ENCODE measurements around the gene HCST. TPM values are rescaled to one million over a fixed set of nuclear protein-coding genes. Genes with fewer than 3 reads are reported as not detected.

The HCST gene
- total and polyA plus RNA-seq, 12 donors = 1.7 to 22.8 (median 5.3) TPM

DNA sequence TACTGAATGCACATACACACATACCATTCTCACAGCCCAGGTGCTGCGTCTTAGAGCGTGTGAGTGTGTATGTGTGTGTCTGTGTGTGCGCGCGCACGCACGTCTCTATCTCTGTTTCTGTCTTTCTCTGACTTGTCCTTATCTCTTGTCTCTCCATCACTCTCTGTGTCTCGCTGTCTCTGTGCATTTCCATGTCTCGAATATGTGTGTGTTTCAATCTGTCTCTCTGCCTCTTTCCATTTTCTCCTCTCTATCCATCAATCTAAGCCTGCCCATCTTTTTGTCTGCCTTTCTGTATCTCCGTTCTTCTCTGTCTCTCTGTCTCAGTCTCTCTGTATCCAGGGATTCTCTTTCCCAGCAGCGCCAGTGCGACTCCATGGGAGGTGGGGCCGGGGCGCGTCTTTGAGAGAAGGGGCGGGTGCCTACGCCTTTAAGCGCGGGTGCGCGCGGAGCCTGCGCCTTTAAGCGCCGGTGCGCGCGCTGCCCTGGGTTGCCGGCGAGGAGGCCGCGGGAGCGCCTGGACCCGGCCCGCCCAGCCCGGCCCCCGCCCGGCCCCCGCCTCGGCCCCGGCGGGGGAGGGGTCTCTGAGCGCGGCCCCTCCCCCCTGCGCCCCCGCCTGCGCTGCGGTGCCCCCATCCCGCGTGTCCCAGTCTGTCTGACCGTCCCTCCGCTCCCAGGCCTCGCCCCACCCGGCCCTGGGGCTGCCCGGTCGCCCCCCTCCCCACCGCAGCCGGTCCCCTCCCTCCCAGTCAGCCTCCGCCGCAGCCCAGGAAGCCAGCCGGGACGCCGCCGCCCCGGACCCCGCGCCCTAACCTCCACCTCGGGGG, 33.8 kb downstream of the HCST start, which contains the start of gene LRFN3:
Gene LRFN3, plus strand, starts transcription at position 464 of the 827 bp plus-strand sequence. CDS start 3,052 bp downstream, outside the sequence.
- DNase-seq (peak; percentile 67 to 78), ATAC-seq (peak in 7 of 8 donors; percentile 7 to 52 (median 37))
- H3K9me3 ChIP-seq = no peaks in the 10 kb centered on the region
- no peak for TF ChIP-seq CTCF (IDR thresholded peaks at IDR 0.05)
- intact Hi-C loops (cut with DNase I) = loop anchor here in 5 of 10 donors (10.0 kb wide), 4 partner anchors 161 to 391 kb away; partner anchors contain the start of genes ARHGAP33 (in 2 of the 5), IGFLR1 (in 2 of the 5), LIN37 (in 2 of the 5) and PSENEN (in 2 of the 5)
- peak within 1 kb of the TSS; percentile 14 to 86 (median 77) for H3K27ac ChIP-seq
- peaks cover 0 to 21% (median 0%) of the 10 kb centered on the region in 7 donors for H3K27me3 ChIP-seq
- H3K36me3 ChIP-seq = peaks cover 0 to 21% (median 0%) of the 10 kb centered on the region in 9 donors
- H3K4me3 ChIP-seq = peak within 1 kb of the TSS; percentile 44 to 69 (median 64)
- WGBS, 2 donors = 1% methylated on average over 44 to 68 of the region's 68 CpGs
- peaks cover 3 to 39% (median 26%) of the 10 kb centered on the region in 9 donors for H3K4me1 ChIP-seq

- no peak for ATAC-seq
- TF ChIP-seq CTCF (IDR thresholded peaks at IDR 0.05) = no peak
- H3K27me3 ChIP-seq = peaks cover 0 to 21% (median 0%) of the 10 kb centered on the region in 7 donors
- 28 to 32% methylated on average over 11 of the region's 11 CpGs for WGBS, 2 donors
- no peak for DNase-seq
- H3K9me3 ChIP-seq = no peaks in the 10 kb centered on the region
- H3K4me3 ChIP-seq = peak overlapping the region; percentile 34 to 69 (median 64)
- H3K4me1 ChIP-seq = peaks cover 3 to 36% (median 24%) of the 10 kb centered on the region in 9 donors
- H3K27ac ChIP-seq = peak overlapping the region; percentile 14 to 86 (median 77)
- H3K36me3 ChIP-seq = peaks cover 0 to 21% (median 0%) of the 10 kb centered on the region in 9 donors
- intact Hi-C loops (cut with DNase I) = loop anchor here in 5 of 10 donors (10.0 kb wide), 4 partner anchors 162 to 392 kb away; partner anchors contain the start of genes ARHGAP33 (in 2 of the 5), IGFLR1 (in 2 of the 5), LIN37 (in 2 of the 5) and PSENEN (in 2 of the 5)
Measured at GRCh38 chr19:35936738-35937268, 34.5 kb downstream of the HCST start.

DNA sequence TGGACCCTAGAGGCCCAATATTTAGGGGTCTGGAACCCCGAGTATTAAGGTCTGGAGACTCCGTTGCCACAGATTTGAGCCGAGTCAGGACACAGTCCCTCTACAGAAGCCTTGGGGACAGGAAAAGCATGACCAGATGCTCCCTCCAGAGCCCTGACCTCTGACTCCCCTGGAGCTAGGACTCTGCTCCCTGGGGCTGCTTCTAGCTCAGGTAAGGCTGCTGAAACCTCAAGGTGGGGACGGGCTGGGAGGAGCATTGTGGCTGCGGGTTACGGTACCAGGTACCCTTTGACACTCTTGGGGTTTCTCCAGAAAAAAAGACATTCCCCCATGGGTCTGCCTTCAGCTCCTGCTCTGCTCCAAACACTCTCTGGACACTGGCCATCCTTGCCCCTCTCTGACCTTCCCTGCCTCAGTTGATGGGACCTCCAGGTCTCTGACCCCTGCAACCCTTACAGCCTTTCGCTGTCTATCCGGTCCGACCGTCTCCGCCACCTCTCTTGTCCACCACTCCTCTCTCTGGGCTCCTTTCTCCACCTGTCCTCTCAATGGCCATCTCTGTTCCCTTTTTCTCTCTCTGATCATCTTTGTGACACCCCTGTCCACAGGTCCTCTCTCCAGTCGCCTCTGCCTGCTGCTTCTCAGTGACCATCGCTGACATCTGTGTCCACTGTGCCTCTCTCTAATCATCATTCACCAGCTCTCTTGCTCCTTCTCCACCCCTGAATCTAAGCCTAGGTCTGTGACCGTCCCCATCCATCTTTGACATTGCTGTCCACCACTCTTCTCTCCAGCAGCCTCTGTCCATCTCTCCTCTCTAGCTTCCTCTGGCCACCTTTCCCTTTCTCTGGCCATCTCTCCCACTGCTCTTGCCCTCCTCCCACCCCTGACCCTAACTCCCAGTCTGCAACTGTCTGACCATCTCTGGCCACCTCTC, 35.3 kb downstream of the HCST start:
- TF ChIP-seq CTCF (IDR thresholded peaks at IDR 0.05) = no peak
- Histone ChIP-seq H3K4me1 (peaks cover 3 to 33% (median 23%) of the 10 kb centered on the region in 9 donors), H3K4me3 (peak overlapping the region in 9 of 10 donors; percentile 44 to 69 (median 64)), H3K27ac (peak overlapping the region in 5 of 10 donors; percentile 73 to 86 (median 78)), H3K36me3 (peaks cover 0 to 28% (median 0%) of the 10 kb centered on the region in 9 donors), H3K27me3 (peaks cover 0 to 21% (median 0%) of the 10 kb centered on the region in 7 donors), H3K9me3 (no peaks in the 10 kb centered on the region)
- WGBS, 2 donors = 38 to 46% methylated on average over 14 of the region's 14 CpGs
- DNase-seq = no peak
- ATAC-seq = peak in 2 of 8 donors; percentile 31 to 32
- intact Hi-C loops (cut with DNase I) = loop anchor here in 5 of 10 donors (10.0 kb wide), 4 partner anchors 163 to 393 kb away; partner anchors contain the start of genes ARHGAP33 (in 2 of the 5), IGFLR1 (in 2 of the 5), LIN37 (in 2 of the 5) and PSENEN (in 2 of the 5)

Data from heart right ventricle (tissue), 16 donors.